HG03442 (cell line): ENCODE results near the gene CCDC200.
"Not testable (repeated sequence)": the region's sequence is repeated elsewhere in the genome, so short reads cannot be mapped to it uniquely, and the experiment has no call there.

Experiments used
- ATAC-seq: cut with Tn5 transposase; IDR thresholded peaks from one replicate; pipeline ENCODE4 v1.9.1; 2021; ENCODE audit warnings: mild to moderate bottlenecking, moderate library complexity; ENCODE audit not compliant: unreplicated experiment

CCDC200 gene

DNA sequence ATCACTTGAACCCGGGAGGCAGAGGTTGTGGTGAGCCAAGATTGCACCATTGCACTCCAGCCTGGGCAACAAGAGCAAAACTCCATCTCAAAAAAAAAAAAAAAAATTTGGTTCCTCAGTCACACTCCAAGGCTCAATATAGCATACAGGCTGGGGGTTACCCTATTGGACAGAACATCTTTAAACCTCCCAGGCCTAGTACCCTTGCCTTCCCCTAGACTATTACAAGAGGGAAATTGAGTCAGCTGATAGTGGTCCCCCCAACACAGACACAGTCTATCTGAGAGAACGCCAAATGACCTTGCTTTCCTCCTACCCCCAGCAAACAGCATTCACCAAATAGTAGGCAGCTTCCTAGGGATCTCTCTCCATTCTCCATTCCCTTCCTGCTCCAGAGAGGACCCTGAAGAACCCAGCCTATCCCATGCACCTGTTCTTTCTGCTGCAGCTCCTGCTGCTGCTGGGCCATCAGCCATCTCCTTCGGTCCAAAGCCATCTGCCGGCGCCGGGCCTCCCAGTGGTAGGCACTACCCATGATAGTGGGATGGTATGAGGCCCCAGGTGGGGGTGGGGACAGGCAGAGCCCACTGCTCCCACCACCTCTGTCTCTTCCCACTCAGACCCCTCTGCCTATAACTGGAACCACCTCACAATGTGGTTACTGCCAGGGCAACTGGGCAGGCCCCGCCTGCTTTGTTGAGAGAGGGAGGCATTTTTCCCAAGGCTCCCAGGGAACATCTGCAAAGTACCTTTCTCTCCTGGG is at the start of gene CCDC200:
TSS of gene CCDC200 (minus strand) at position 604 of the 763 bp plus-strand sequence. CDS start at position 535, 69 bp downstream.
- ATAC-seq, result not testable (repeated sequence)

DNA sequence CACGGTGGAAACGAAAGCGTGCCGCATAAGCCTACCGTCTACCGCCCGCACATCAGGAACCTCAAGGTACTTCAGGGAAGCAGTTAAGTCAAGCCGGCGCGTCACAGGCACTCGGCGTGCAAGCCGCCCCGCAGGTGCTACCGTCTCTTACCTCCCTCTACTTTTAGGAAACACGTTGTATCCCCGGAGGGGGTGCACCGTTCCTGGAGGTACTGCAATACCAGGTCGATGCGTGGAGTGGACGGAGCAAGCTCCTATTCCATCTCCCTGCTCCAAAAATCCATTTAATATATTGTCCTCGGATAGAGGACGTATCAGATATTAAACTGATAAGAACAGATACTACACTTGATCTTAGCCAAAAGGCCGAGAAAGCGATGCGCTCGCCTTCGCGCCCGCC is 44.5 kb upstream of the CCDC200 start:
- not testable (repeated sequence) for ATAC-seq

DNA sequence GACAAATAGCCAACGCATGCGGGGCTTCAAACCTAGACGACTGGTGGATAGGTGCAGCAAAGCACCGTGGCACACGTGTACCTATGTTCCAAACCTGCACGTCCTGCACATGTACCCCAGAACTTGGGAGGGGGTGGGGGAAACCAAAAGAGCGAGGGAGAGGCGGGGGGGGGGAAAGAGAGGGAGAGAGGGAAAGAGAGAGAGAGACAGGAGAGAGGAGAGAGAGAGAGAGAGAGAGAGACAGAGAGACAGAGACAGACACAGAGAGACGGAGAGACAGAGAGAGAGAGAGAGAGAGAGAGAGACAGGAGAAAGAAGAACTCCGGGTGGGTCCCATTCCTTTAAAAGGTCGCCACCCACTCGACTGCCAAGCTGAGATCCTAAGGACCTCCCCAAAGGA is 44.1 kb upstream of the CCDC200 start:
- ATAC-seq, result not testable (repeated sequence)

DNA sequence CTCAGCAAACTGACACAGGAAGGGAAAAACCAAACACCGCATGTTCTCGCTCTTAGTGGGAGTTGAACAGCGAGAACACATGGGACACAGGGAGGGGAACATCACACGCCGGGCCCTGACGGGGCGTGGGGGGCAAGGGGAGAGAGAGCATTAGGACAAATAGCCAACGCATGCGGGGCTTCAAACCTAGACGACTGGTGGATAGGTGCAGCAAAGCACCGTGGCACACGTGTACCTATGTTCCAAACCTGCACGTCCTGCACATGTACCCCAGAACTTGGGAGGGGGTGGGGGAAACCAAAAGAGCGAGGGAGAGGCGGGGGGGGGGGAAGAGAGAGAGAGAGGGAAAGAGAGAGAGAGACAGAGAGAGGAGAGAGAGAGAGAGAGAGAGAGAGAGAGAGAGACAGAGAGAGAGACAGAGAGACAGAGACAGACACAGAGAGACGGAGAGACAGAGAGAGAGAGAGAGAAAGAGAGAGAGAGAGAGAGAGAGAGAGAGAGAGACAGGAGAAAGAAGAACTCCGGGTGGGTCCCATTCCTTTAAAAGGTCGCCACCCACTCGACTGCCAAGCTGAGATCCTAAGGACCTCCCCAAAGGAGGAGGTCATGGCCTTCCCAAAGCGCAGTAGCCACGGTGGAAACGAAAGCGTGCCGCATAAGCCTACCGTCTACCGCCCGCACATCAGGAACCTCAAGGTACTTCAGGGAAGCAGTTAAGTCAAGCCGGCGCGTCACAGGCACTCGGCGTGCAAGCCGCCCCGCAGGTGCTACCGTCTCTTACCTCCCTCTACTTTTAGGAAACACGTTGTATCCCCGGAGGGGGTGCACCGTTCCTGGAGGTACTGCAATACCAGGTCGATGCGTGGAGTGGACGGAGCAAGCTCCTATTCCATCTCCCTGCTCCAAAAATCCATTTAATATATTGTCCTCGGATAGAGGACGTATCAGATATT is 42.4 kb upstream of the CCDC200 start:
- ATAC-seq, result not testable (repeated sequence)

DNA sequence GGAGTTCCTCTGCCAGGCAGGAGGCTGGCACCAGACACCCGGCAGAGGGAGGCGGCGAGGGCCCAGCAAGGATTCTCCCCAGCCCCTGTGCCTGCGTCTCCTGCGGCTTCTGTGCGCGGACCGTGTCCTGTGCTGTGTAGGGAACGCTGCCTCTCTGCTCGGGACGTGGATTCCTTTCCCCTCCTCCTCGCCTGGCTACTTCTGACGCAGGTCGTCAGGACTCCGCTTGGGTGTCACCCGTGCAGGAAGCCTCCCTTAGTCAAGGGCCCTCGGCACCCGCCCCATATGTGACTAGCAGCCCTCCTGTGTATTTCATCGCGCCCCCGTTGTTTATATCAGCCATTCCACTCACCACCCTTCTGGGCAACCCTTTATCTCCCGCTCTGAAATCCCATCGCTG is 18.0 kb upstream of the CCDC200 start:
- not testable (repeated sequence) for ATAC-seq

DNA sequence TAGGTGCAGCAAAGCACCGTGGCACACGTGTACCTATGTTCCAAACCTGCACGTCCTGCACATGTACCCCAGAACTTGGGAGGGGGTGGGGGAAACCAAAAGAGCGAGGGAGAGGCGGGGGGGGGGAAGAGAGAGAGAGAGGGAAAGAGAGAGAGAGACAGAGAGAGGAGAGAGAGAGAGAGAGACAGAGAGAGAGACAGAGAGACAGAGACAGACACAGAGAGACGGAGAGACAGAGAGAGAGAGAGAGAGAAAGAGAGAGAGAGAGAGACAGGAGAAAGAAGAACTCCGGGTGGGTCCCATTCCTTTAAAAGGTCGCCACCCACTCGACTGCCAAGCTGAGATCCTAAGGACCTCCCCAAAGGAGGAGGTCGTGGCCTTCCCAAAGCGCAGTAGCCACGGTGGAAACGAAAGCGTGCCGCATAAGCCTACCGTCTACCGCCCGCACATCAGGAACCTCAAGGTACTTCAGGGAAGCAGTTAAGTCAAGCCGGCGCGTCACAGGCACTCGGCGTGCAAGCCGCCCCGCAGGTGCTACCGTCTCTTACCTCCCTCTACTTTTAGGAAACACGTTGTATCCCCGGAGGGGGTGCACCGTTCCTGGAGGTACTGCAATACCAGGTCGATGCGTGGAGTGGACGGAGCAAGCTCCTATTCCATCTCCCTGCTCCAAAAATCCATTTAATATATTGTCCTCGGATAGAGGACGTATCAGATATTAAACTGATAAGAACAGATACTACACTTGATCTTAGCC is 12.4 kb upstream of the CCDC200 start:
- not testable (repeated sequence) for ATAC-seq

DNA sequence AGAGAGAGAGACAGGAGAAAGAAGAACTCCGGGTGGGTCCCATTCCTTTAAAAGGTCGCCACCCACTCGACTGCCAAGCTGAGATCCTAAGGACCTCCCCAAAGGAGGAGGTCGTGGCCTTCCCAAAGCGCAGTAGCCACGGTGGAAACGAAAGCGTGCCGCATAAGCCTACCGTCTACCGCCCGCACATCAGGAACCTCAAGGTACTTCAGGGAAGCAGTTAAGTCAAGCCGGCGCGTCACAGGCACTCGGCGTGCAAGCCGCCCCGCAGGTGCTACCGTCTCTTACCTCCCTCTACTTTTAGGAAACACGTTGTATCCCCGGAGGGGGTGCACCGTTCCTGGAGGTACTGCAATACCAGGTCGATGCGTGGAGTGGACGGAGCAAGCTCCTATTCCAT is 11.2 kb upstream of the CCDC200 start:
- ATAC-seq, result not testable (repeated sequence)

DNA sequence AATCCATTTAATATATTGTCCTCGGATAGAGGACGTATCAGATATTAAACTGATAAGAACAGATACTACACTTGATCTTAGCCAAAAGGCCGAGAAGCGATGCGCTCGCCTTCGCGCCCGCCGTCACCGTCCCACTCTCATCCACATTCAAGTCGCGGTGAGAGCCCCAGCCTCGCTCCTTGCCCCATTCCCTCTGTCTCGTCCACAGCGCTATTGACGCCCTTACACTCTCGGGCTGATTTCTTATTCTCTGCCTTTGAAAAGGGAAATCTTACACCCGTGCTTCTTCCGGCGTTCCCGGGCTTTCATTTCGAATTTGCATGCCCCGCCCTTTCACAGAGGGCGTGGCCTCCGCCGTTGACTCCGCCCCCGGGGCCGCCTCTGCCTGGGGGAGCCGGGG is 5.5 kb upstream of the CCDC200 start, which contains the start of gene RNU2-1:
TSS of gene RNU2-1 (minus strand) at position 101 of the 400 bp plus-strand sequence.
- not testable (repeated sequence) for ATAC-seq

DNA sequence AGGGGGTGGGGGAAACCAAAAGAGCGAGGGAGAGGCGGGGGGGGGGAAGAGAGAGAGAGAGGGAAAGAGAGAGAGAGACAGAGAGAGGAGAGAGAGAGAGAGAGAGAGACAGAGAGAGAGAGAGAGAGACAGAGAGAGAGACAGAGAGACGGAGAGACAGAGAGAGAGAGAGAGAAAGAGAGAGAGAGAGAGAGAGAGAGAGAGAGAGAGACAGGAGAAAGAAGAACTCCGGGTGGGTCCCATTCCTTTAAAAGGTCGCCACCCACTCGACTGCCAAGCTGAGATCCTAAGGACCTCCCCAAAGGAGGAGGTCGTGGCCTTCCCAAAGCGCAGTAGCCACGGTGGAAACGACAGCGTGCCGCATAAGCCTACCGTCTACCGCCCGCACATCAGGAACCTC is 4.8 kb upstream of the CCDC200 start:
- ATAC-seq, result not testable (repeated sequence)

DNA sequence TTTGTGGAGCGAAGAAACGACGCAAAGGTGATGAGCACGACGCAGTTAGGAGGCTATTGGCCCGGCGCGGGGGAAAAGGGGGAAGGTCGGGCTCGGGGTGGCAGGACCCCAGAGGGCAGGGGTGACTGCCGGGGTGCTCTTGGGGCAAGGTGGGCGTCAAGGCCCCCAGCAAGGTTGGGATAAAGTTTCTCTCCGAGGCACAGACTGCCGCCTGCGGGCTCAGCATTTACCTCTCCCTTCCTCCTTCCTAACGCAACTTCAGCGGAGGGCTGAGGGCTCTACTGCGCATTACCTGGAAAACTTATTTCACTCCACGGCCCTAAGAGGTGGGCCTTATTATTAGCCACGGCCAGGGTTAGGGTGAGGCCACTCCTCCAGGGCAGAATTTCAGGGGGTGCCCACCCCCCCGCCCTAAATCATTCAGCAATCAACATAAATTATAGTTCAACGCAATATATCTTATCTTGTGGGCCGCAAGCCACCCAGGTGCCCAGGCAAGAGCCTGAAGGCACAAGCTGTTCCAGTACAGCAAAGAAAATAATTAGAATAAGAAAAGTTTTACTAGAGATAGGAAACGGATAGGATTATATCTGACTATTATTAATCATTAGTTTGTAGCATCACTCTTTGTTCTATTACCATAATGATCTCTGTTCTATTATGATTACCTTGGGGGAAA is 3.7 kb upstream of the CCDC200 start:
- ATAC-seq, result not testable (repeated sequence)

DNA sequence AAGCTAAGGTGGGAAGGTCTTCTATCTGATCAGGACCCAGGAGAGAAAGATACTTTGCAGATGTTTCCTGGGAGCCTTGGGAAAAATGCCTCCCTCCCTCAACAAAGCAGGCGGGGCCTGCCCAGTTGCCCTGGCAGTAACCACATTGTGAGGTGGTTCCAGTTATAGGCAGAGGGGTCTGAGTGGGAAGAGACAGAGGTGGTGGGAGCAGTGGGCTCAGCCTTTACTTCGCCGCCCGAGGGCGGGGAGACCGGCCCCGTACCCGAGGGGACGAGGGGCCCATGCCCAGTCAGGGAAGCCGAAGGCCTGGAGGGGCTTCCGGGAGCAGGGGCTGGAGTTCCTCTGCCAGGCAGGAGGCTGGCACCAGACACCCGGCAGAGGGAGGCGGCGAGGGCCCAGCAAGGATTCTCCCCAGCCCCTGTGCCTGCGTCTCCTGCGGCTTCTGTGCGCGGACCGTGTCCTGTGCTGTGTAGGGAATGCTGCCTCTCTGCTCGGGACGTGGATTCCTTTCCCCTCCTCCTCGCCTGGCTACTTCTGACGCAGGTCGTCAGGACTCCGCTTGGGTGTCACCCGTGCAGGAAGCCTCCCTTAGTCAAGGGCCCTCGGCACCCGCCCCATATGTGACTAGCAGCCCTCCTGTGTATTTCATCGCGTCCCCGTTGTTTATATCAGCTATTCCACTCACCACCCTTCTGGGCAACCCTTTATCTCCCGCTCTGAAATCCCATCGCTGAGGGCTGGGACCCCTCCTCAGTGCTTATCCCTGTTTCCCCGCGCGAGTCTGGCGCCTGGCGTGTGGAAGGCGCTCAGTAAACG is 3.0 kb upstream of the CCDC200 start:
- ATAC-seq, result not testable (repeated sequence)

DNA sequence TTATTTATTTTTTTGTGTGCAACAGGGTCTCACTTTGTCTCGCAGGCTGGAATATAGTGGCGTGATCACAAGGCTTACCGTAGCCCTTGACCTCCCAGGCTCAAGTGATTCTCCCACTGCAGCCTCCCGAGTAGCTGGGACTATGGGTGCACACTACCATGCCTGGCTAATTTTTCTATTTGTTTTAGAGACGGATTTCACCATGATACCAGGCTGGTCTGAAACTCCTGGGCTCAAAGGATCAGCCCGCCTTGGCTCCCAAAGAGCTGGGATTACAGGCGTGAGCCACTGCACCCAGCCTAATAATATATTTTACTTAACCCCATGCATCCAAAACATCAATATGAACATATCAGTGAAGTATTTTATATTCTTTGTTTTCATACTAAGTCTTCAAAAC is 2.0 kb downstream of the CCDC200 start:
- no peak for ATAC-seq

DNA sequence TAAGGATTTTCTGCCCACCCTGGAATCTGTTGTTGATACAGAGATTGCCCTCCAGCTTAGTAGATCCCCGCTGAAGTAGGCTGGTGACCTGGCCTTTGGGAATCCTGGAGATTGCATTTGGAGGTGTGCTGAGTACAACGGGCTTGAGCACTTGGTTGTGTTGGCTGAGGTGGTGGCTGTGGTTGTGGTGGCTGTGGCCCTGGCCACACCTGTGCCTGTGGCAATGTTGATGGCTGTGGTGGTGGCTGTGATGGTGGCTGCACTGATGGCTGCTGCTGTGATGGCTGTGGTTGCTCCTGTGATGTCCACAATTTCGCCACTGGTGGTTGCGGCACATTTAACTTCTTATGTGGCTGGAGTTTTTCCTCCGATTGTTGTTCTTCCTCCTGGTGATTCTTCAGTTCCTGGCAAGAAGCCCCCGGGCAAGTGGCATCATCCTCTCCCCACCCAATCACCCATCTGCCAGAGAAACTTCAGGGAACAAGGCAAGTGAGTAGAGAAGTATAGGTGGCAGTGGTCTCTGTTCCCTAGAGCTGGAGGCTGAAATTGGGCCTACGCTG is 4.2 kb downstream of the CCDC200 start:
- no peak for ATAC-seq

DNA sequence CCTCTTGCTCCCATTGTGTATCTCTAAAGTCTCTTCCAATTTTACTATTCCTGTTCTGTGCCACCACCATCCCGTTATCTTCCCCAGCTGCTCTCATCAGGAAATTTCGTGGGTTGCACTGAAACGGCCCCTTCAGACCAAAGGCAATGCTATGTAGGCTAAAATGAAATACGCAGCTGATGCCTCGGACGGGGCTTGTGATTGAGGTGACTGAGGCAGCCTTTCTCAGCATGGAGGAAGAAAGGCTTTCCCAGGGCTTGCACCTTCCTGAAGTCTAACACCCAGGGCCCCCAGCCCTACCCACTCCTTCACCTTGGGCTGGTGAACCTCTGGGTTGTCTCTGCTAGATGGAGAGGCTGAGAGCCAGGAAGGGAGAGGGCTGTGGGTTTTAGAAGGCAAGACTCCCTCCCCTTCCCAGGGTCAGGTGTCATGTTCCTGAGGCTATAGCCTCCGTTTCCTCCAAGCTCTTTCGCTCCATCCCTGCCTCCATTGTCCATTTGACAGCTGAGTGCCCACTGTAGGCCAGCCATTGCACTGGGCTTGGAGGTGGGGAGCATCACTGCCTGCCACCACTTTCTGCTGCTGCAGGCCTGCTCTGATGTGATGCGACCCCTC is 7.8 kb downstream of the CCDC200 start:
- ATAC-seq, result no peak

DNA sequence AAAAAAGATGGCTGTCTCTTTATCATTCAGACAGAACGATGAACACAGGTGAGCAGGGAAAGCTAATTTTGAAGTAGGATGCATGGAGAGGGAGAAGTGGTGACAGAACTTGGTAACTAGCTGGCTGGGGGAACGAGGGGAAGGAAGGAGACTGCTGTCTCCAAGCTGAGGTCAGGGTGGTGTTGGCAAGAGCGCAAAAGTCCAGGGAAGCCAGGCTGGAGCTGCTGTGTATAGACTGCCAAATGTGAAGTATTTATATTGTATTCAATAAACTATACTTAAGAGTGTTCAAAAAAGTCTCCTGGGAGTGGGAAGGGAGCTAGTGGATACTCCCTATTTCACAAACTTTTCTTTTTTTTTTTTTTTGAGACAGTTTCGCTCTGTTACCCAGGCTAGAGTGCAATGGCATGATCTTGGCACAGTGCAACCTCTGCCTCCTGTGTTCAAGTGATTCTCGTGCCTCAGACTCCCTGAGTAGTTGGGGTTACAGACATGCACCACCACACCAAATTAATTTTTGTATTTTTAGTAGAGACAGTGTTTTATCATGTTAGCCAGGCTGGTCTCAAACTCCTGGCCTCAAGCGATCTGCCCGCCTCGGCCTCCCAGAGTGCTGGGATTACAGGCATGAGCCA is 8.6 kb downstream of the CCDC200 start:
- ATAC-seq, result no peak

DNA sequence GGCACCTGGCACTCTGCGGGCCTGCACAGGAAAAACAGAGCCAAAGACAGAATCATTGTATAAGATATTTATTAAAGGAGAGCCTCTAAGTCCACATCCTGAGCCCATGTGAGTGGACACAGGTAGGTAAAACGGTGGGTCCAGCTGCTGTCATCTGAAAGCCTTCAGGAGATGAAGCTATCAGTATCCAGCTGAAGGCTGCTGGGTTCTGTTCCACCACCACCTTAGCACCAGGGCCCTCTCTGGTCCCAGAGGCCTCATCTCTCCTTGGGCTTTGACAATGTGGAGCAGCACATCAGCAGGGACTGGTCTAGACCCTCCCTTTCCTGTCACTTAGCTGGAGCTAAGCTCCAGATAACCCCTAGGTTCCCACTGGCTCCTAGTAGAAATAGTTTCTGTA is 9.4 kb downstream of the CCDC200 start:
- no peak for ATAC-seq

DNA sequence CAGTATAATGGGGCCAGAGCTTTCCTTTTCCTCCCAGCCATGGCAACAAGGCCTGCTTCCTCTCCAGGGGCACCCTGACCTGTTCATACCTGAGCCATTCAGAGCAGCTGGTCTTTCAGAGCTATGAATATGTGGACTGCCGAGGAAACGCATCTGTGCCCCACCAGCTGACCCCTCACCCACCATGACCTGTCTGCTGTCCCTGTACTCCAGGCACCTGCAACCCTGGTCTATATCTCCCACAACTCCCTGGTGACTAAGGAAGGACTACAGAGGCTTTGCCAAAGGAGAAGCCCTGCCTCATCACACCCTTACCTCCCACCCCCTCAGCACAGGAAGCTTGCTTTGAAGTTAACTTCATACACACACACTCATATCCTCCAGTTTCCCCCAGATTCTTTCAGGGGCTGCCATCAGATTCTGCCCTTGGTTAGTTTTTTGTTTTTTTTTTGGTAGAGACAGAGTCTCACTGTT is 10.8 kb downstream of the CCDC200 start:
- no peak for ATAC-seq
